ENCODE results near the gene DIAPH2. TPM values are rescaled to one million over a fixed set of nuclear protein-coding genes. Genes with fewer than 3 reads are reported as not detected.

The DIAPH2 gene
- total RNA-seq, 1 experiment from 2014 or later = 15.9 TPM

DNA sequence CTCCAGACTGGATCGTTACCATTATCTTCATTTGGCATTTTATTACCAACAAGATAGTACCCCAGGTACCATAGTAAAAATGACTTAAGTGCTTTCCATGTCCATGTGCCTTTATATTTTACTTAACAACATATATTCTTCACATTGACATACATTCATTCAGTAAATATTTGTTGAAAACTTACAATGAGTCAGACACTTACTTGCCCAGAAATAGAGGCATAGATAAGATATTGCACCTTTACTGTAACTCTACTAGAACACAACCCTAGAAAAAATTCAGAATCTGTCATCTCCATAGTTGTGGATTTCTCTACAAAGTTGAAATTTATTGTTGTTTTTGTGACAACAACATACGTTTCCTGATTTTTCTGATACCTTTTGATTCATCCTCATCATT, 839.7 kb downstream of the DIAPH2 start (continued):
- TF ChIP-seq FOXP4 (CRISPR knock-in tag; IDR thresholded peaks at IDR 0.05) (no peak), E2F5 (CRISPR knock-in tag; IDR thresholded peaks at IDR 0.05) (no peak), ZNF423 (CRISPR knock-in tag; IDR thresholded peaks at IDR 0.05) (no peak), MAX (CRISPR knock-in tag; IDR thresholded peaks at IDR 0.05) (no peak), AR (CRISPR knock-in tag; IDR thresholded peaks at IDR 0.05) (no peak), NFE2L1 (CRISPR knock-in tag; IDR thresholded peaks at IDR 0.05) (no peak), NR1H2 (CRISPR knock-in tag; IDR thresholded peaks at IDR 0.05) (no peak)

- ChIA-PET CTCF (no interaction called here), POLR2A (no interaction called here)
- no peak for ATAC-seq
- TF ChIP-seq ESRRA (CRISPR knock-in tag; IDR thresholded peaks at IDR 0.05; ENCODE audit: borderline replicate concordance) = no peak
- TF ChIP-seq, protein P1, sequence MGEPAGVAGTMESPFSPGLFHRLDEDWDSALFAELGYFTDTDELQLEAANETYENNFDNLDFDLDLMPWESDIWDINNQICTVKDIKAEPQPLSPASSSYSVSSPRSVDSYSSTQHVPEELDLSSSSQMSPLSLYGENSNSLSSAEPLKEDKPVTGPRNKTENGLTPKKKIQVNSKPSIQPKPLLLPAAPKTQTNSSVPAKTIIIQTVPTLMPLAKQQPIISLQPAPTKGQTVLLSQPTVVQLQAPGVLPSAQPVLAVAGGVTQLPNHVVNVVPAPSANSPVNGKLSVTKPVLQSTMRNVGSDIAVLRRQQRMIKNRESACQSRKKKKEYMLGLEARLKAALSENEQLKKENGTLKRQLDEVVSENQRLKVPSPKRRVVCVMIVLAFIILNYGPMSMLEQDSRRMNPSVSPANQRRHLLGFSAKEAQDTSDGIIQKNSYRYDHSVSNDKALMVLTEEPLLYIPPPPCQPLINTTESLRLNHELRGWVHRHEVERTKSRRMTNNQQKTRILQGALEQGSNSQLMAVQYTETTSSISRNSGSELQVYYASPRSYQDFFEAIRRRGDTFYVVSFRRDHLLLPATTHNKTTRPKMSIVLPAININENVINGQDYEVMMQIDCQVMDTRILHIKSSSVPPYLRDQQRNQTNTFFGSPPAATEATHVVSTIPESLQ (CRISPR knock-in tag; IDR thresholded peaks at IDR 0.05) = no peak
- no peak for TF ChIP-seq SMAD4 (CRISPR knock-in tag; IDR thresholded peaks at IDR 0.05)
- TF ChIP-seq NFYB (CRISPR knock-in tag; conservative IDR thresholded peaks at IDR 0.05; ENCODE audit: low read depth) = no peak
- no peak for TF ChIP-seq FOXP1 (CRISPR knock-in tag; IDR thresholded peaks at IDR 0.05; ENCODE audit: borderline replicate concordance)
- H3K36me3 Mint-ChIP-seq = peaks cover 21% of the 10 kb centered on the region
- no peak overlapping the region for H3K27ac Mint-ChIP-seq
- no peaks in the 10 kb centered on the region; the same call in 1 of the 2 replicates for H3K27me3 Mint-ChIP-seq (ENCODE audit: low read depth)
- H3K9me3 Mint-ChIP-seq = peaks cover 21% of the 10 kb centered on the region
- H3K4me3 Mint-ChIP-seq = no peak overlapping the region
- DNase-seq (ENCODE audit: low spot score) = no peak
- H3K4me1 Mint-ChIP-seq = peaks cover 12% of the 10 kb centered on the region
These were observed 840.4 kb downstream of the DIAPH2 start for GRCh38 chrX:97524997-97525396.

GRCh38 chrX:97525981-97526380, 841.3 kb downstream of the DIAPH2 start:
- H3K4me1 Mint-ChIP-seq = peaks cover 12% of the 10 kb centered on the region
- ChIA-PET CTCF (no interaction called here), POLR2A (no interaction called here)
- H3K27ac Mint-ChIP-seq = no peak overlapping the region
- no peak for TF ChIP-seq ZNF121 (CRISPR knock-in tag; IDR thresholded peaks at IDR 0.05)
- TF ChIP-seq ESRRA (CRISPR knock-in tag; IDR thresholded peaks at IDR 0.05; ENCODE audit: borderline replicate concordance) = no peak
- no peak for TF ChIP-seq CBFB (CRISPR knock-in tag; IDR thresholded peaks at IDR 0.05; ENCODE audit: low read depth)
- TF ChIP-seq SOX15 (CRISPR knock-in tag; IDR thresholded peaks at IDR 0.05) = no peak
- TF ChIP-seq FOXJ3 (CRISPR knock-in tag; IDR thresholded peaks at IDR 0.05; ENCODE audit: borderline replicate concordance) = no peak
- no peak for TF ChIP-seq NR1H2 (CRISPR knock-in tag; IDR thresholded peaks at IDR 0.05)
- TF ChIP-seq, protein P2, sequence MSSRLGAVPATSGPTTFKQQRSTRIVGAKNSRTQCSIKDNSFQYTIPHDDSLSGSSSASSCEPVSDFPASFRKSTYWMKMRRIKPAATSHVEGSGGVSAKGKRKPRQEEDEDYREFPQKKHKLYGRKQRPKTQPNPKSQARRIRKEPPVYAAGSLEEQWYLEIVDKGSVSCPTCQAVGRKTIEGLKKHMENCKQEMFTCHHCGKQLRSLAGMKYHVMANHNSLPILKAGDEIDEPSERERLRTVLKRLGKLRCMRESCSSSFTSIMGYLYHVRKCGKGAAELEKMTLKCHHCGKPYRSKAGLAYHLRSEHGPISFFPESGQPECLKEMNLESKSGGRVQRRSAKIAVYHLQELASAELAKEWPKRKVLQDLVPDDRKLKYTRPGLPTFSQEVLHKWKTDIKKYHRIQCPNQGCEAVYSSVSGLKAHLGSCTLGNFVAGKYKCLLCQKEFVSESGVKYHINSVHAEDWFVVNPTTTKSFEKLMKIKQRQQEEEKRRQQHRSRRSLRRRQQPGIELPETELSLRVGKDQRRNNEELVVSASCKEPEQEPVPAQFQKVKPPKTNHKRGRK (CRISPR knock-in tag; IDR thresholded peaks at IDR 0.05; ENCODE audit: borderline replicate concordance) = no peak
- ATAC-seq (no peak), DNase-seq (ENCODE audit: low spot score) (no peak)
- H3K36me3 Mint-ChIP-seq = peaks cover 31% of the 10 kb centered on the region
- H3K9me3 Mint-ChIP-seq = peaks cover 31% of the 10 kb centered on the region
- no peaks in the 10 kb centered on the region; the same call in 1 of the 2 replicates for H3K27me3 Mint-ChIP-seq (ENCODE audit: low read depth)
- no peak overlapping the region for H3K4me3 Mint-ChIP-seq
